HG02970 (cell line): ENCODE results near the gene EPN2.
"Not testable (repeated sequence)": the region's sequence is repeated elsewhere in the genome, so short reads cannot be mapped to it uniquely, and the experiment has no call there.

Experiments used
- ATAC-seq: cut with Tn5 transposase; IDR thresholded peaks from one replicate; pipeline ENCODE4 v1.9.1; 2021; ENCODE audit warnings: mild to moderate bottlenecking, moderate library complexity, moderate number of reproducible peaks; ENCODE audit not compliant: unreplicated experiment, low FRiP score

The EPN2 gene

GRCh38 chr17:19341641-19342610 is 104.8 kb downstream of the EPN2 start:
- ATAC-seq = no peak

- no peak for ATAC-seq
These were observed 105.6 kb downstream of the EPN2 start for GRCh38 chr17:19342611-19343255.

GRCh38 chr17:19343256-19343630 is 106.1 kb downstream of the EPN2 start:
- no peak for ATAC-seq

GRCh38 chr17:19343671-19344151 is 106.5 kb downstream of the EPN2 start:
- no peak for ATAC-seq

- ATAC-seq = no peak
These were observed 107.3 kb downstream of the EPN2 start for GRCh38 chr17:19344311-19345066.

- no peak for ATAC-seq
These were observed 107.9 kb downstream of the EPN2 start for GRCh38 chr17:19345067-19345460.

GRCh38 chr17:19345486-19346350 is 108.6 kb downstream of the EPN2 start:
- ATAC-seq = no peak

GRCh38 chr17:19346351-19347255 is 109.4 kb downstream of the EPN2 start:
- ATAC-seq = no peak

- ATAC-seq = no peak
These were observed 110.3 kb downstream of the EPN2 start for GRCh38 chr17:19347323-19348080.

GRCh38 chr17:19348081-19348650 is 111.0 kb downstream of the EPN2 start:
- no peak for ATAC-seq

- ATAC-seq = no peak
These were observed 111.6 kb downstream of the EPN2 start for GRCh38 chr17:19348806-19349205.

- ATAC-seq = not testable (repeated sequence)
These were observed 116.2 kb downstream of the EPN2 start for GRCh38 chr17:19353401-19353800.

GRCh38 chr17:19354748-19355147 is 117.6 kb downstream of the EPN2 start:
- no peak for ATAC-seq

GRCh38 chr17:19357351-19357750 is 120.2 kb downstream of the EPN2 start:
- ATAC-seq = no peak

- no peak for ATAC-seq
These were observed 120.6 kb downstream of the EPN2 start for GRCh38 chr17:19357761-19358160.

- no peak for ATAC-seq
These were observed 122.0 kb downstream of the EPN2 start for GRCh38 chr17:19359151-19359550.

GRCh38 chr17:19359856-19360255 is 122.7 kb downstream of the EPN2 start:
- no peak for ATAC-seq

GRCh38 chr17:19360772-19361171 is 123.6 kb downstream of the EPN2 start:
- no peak for ATAC-seq
